GM06990 (cell line): ENCODE measurements around the gene BTAF1.
"Not testable (repeated sequence)": the region's sequence is repeated elsewhere in the genome, so short reads cannot be mapped to it uniquely, and the experiment has no call there.

Experiments
- DNase-seq: peaks from one replicate; pipeline ENCODE4 v3.0.0-alpha.2; 2011; ENCODE audit not compliant: insufficient read length; ENCODE audit errors: extremely low read depth
- H3K27me3 ChIP-seq: replicated peaks from 2 replicates; pipeline ENCODE4 v1.6.0; 2011; ENCODE audit warnings: low read length; ENCODE audit not compliant: control insufficient read depth, insufficient read depth
- H3K36me3 ChIP-seq: 2 replicates; pipeline ENCODE4 v1.5.1; 2011; ENCODE audit warnings: low read length; ENCODE audit not compliant: control insufficient read depth, insufficient read depth
- H3K4me3 ChIP-seq: replicated peaks from 2 replicates; pipeline ENCODE4 v1.5.1; 2011; ENCODE audit warnings: low read depth, mild to moderate bottlenecking, control low read depth, low read length
- TF ChIP-seq, protein P1 (sequence below): IDR thresholded peaks from 2 replicates; pipeline ENCODE4 v1.5.1; 2011; ENCODE audit warnings: low read length, control low read depth, mild to moderate bottlenecking, inconsistent platforms; ENCODE audit not compliant: insufficient read depth, poor library complexity, severe bottlenecking

Gene BTAF1

DNA sequence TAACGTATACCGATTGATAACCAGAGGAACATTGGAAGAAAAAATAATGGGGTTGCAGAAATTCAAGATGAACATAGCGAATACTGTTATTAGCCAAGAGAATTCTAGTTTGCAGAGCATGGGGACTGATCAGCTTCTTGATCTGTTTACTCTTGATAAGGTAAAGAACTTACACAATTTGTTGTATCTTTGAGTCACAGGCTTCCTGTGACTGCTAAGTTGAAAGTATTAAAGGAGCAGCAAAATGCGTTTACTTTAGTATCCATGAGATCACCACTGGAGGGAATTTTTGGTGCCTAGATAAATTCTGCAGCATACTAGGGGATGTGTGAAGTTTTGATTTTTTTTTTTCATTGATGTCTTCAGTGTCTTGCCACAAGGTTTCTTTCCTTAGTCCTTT, 103.6 kb downstream of the BTAF1 start:
- DNase-seq, result no peak
- Histone ChIP-seq H3K4me3 (no peak overlapping the region), H3K36me3 (peaks cover 15% of the 10 kb centered on the region), H3K27me3 (no peaks in the 10 kb centered on the region)
- TF ChIP-seq, protein P1, sequence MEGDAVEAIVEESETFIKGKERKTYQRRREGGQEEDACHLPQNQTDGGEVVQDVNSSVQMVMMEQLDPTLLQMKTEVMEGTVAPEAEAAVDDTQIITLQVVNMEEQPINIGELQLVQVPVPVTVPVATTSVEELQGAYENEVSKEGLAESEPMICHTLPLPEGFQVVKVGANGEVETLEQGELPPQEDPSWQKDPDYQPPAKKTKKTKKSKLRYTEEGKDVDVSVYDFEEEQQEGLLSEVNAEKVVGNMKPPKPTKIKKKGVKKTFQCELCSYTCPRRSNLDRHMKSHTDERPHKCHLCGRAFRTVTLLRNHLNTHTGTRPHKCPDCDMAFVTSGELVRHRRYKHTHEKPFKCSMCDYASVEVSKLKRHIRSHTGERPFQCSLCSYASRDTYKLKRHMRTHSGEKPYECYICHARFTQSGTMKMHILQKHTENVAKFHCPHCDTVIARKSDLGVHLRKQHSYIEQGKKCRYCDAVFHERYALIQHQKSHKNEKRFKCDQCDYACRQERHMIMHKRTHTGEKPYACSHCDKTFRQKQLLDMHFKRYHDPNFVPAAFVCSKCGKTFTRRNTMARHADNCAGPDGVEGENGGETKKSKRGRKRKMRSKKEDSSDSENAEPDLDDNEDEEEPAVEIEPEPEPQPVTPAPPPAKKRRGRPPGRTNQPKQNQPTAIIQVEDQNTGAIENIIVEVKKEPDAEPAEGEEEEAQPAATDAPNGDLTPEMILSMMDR, result no peak

GRCh38 chr10:92031580-92031979, 108.0 kb downstream of the BTAF1 start:
- Histone ChIP-seq H3K27me3 (no peaks in the 10 kb centered on the region), H3K4me3 (no peak overlapping the region), H3K36me3 (peaks cover 7% of the 10 kb centered on the region)
- TF ChIP-seq, protein P1, result no peak
- no peak for DNase-seq

DNA sequence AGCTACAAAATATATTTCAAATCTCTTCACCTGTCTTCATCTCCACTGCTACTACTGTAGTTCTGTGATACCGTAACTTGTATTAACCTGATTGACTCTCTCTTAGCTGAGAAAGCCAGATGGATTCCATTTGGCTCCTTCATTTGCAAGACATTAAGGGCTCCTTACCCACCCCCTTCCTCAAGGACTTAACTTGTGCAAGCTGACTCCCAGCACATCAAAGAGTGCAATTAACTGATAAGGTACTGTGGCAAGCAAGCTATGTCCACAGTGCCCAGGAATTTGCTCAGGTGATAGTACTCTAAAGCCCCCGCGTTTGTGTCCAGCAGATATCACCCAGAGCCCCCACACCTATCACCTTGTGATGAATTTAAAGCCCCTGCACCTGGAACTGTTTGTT, 109.5 kb downstream of the BTAF1 start:
- not testable (repeated sequence) for H3K27me3 ChIP-seq, H3K4me3 ChIP-seq

GRCh38 chr10:92038949-92039348, 115.4 kb downstream of the BTAF1 start:
- TF ChIP-seq, protein P1, result no peak
- Histone ChIP-seq H3K27me3 (no peaks in the 10 kb centered on the region), H3K4me3 (no peak overlapping the region), H3K36me3 (no peaks in the 10 kb centered on the region; the same call in 1 of the 2 replicates)
- no peak for DNase-seq

More for the DNA sequence above, 109.5 kb downstream of the BTAF1 start:
- not testable (repeated sequence) for DNase-seq, H3K36me3 ChIP-seq

DNA sequence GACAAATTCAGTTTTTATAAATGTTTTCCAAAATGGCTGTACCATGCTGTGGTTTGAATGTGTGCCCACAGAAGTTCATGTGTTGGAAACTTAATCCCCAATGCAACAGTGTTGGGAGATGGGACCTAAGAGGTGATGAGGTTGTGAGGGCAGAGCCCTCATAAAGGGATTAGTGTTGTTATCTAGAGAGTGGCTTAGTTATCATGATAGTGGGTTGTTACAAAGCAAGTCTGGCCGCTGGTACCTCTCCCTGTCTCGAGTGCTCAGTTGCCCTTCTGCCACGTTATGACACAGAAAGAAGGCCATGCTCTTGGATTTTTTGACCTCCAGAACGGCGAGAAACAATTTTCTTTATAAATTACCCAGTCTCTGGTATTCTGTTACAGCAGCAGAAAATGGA, 119.0 kb downstream of the BTAF1 start:
- no peaks in the 10 kb centered on the region for H3K36me3 ChIP-seq
- no peaks in the 10 kb centered on the region for H3K27me3 ChIP-seq
- no peak overlapping the region for H3K4me3 ChIP-seq
- TF ChIP-seq, protein P1, result no peak
- no peak for DNase-seq

DNA sequence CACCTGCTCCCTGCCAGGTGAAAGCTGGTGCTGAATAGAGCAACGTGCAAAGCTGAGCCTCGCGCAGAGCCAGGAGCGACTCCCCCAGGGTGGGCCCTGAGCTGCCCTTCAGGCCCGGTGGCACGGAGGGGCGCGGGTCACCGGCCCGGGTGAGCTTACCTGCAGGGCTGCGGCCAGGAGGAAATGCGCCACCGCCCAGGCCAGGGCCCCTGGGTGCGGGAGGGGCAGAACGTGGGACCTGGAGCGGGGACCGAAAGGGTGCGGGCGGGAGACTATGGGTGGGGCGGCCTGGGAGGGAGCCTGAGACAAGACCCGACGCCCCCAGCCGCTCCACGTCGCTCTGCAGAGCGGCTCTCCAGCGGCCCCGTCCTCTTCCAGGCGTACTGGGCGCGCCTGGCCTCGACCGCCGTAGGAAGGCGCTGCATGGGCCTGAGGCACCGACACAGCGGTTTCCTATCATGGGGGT, 122.1 kb downstream of the BTAF1 start:
- H3K27me3 ChIP-seq, result no peaks in the 10 kb centered on the region
- H3K36me3 ChIP-seq, result no peaks in the 10 kb centered on the region
- TF ChIP-seq, protein P1, result no peak
- no peak for DNase-seq
- H3K4me3 ChIP-seq, result no peak overlapping the region
